Neural progenitor cell (in vitro differentiated cells): ENCODE data around the gene ARNT2.

ENCODE experiments used
- CTCF ChIP-seq: fragments of 200-600 bp; sonication (generic); IDR thresholded peaks from 2 replicates; pipeline ENCODE4 v1.5.1; 2017; ENCODE audit warnings: antibody characterized with exemption, mild to moderate bottlenecking
- EZH2 ChIP-seq: fragments of 200-600 bp; sonication (generic); IDR thresholded peaks from 2 replicates; pipeline ENCODE4 v1.6.1; 2017; ENCODE audit warnings: antibody characterized with exemption, mild to moderate bottlenecking, moderate library complexity

DNA sequence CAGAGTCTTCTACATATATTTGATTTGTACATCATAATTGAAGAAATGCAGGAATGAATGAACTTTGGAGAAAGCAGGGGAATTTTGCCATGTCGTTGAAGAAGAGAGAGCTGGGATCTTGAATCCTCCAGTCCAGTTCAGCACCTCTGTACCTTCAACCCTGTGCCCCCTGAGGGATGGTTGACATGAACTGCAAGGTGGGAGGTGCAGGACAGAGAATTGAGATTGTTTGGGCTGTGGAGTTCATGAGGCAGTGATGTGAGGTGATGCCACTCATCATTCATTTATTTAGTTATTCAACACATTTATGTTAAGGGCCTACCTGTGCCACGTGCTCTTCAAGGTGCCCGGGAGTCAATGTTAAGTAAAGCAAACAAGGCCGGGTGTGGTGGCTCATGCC, 104.6 kb downstream of the ARNT2 start:
- no peak for TF ChIP-seq CTCF
- TF ChIP-seq EZH2, result no peak
